ENCODE data around the gene MBP.

MBP gene

DNA sequence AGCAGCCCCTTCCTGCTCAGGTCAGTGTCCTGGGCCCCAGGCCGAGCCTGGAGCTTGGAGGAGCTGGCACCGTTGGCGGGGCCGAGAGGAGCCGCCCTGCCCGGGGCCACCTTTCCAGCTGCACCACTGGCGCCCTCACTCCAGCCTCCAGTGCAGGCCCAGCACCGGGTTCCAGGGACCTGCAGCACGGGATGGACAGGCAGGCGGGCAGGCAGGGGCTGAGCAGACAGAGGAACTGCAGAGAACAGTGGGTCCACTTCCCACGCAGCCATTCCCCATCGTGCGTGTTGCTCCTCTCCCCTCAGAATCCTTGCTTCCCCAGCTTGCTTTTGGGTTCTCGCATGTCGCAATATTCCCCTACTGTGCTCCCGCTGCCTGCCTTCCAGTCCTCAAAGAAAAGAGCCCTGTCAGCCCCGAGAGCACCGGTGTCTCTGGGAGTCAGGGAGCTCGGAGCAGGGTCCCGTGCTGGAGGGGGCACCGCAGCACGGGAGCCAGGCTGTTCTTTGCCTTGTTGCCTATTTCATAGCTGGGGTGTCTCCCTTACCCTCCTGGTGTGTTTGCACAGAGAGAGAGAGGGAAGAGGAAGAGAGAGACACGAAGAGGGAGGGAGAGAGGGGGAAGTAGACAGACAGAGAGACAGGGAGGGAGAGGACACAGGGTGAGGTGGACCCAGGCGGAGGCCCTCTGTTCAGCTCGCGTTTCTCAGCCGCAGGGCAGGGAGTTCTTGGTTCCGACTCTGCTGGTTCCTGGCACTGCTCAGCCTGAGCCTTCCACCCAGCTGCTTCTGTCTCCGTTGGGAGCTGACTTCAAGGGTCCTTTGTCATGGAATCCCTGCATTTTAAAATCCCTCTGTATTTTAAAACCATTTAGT is 126.0 kb downstream of the MBP start:
- H3K36me3 Mint-ChIP-seq, result no peaks in the 10 kb centered on the region
- no peak overlapping the region for H3K4me3 Mint-ChIP-seq
- no peak overlapping the region for H3K27ac Mint-ChIP-seq
- H3K27me3 Mint-ChIP-seq, result no peaks in the 10 kb centered on the region
- no peaks in the 10 kb centered on the region for H3K9me3 Mint-ChIP-seq
- peaks cover 20% of the 10 kb centered on the region for H3K4me1 Mint-ChIP-seq

DNA sequence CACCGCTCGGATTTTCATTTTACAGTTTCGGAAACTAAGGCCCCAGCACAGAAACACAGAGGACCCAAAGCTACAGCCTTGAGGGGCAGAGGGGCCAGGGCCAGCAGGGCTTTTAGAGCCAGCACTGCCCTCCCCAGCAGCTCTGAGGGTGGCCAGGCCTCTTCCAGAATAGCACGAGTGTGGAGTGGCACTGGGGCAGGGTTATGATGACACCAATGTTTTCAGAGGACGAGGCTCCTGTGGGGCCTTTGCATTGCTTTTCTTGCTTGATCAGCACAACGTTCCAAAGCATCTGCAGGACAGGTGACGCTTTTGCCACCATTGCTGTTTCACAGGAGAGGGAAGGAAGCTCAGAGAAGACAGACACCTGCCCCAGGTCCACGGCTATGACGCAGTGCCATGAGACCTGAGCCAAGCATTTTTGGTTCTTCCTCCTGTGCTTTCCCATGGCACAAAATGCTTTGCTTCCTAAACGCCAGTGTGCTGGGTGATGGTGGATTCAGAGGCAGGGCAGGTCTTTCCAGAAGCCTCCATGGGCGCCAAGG is 126.9 kb downstream of the MBP start:
- H3K9me3 Mint-ChIP-seq, result no peaks in the 10 kb centered on the region
- H3K4me1 Mint-ChIP-seq, result peaks cover 20% of the 10 kb centered on the region
- H3K4me3 Mint-ChIP-seq, result no peak overlapping the region
- H3K36me3 Mint-ChIP-seq, result no peaks in the 10 kb centered on the region
- no peak overlapping the region for H3K27ac Mint-ChIP-seq
- H3K27me3 Mint-ChIP-seq, result no peaks in the 10 kb centered on the region

DNA sequence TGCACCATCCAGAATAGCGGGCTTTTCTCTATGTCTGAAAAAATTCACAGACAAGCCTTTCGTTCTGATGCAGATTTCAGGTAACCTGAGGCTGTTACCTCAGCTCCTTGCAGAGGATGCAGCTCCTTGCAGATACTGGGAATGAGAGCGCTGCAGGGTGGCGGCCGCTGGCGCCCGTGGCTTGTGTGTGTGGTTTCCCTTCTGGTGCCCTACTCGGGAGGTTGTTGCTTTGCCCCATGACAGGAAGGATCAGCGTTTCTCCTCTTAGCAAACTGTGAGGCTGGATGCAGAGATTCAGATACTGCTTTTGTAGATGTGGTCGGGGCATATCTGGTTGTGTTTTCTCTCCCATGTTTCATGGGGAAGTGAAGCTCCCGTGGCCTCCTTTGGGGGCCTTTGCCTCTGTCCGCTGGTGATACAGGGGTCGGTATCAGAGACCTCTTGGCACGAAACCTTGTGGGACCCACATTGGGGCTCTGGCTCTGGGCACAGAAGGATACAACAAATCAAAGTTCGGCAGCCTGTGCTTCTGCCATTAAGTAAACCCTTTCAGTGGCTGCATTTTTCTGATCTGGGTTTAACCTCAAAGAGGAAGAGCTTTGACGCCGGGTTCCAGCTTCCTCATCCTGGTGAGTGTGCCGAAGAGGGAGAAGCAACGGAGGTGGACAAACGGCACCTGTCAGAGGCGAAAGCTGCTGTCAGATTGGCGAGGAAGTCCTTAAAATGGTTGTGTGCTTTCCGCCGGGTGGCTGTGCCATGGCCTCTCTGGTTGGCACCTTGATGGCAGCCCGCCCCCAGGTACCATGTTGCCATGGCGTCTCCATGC is 127.8 kb downstream of the MBP start:
- Mint-ChIP-seq H3K36me3 (no peaks in the 10 kb centered on the region), H3K27me3 (no peaks in the 10 kb centered on the region), H3K4me1 (peaks cover 25% of the 10 kb centered on the region), H3K9me3 (no peaks in the 10 kb centered on the region), H3K27ac (no peak overlapping the region), H3K4me3 (peak overlapping the region; percentile 47)

DNA sequence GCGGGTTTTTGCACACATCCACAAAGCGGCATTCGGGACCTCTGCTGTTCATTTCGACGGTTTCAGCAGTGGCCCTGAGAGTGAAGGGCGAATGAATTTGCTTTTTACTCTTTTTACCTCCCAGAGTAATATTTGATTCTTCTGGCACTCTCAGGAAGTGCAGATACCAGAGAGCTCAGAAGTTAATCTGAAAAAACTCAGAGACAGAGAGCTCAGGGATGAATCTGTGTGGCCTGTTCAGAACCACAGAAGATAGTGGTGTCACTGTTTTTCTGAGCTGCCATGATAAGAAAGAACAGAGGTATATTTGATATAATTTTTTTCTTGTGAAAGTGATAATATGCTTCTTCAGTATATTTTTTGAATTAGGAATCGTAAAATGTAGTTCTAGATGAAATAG is 129.3 kb downstream of the MBP start:
- Mint-ChIP-seq H3K27me3 (no peaks in the 10 kb centered on the region), H3K27ac (no peak overlapping the region), H3K4me3 (no peak overlapping the region), H3K9me3 (no peaks in the 10 kb centered on the region), H3K4me1 (peaks cover 25% of the 10 kb centered on the region), H3K36me3 (no peaks in the 10 kb centered on the region)

DNA sequence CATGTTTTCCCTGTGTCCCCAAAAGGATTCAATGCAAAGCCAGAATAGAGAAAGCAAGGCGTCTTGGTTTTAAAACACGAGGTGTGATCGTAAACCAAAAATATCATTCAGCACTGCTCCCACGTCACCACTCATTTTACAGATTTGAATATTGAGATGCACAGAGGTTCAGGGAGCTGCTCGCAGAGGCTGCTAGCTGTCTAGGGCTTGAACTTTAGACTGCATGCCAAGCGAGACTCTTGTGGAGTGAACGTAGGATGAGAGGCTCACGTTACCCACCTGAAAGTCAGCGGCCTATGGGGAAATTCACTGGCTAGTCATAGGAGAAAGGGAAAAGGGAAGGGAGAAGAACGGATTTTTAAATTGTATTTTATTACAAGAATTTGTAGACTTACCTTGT is 130.1 kb downstream of the MBP start:
- peak overlapping the region; percentile 70 for H3K27ac Mint-ChIP-seq
- H3K9me3 Mint-ChIP-seq, result no peaks in the 10 kb centered on the region
- no peaks in the 10 kb centered on the region for H3K27me3 Mint-ChIP-seq
- no peak overlapping the region for H3K4me3 Mint-ChIP-seq
- H3K36me3 Mint-ChIP-seq, result no peaks in the 10 kb centered on the region
- peaks cover 25% of the 10 kb centered on the region for H3K4me1 Mint-ChIP-seq

DNA sequence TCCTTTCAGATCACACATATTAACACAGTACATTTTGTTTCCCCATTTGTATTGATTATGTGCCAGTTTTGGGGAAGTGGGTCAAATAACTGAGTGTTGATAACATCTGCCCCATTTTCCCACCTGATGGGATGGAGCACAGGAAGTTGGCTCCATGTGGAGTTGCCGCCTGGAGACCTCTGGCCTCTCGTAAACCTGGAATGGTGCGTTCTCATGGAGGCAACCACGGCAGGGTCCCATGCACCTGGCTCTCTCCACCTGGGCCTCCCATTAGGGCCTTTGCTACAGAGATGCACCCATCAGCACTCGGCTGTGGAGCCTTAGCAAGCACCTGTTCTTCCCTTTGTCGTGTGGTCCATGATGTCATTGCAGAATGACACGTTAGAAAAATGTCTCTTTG is 130.6 kb downstream of the MBP start:
- no peak overlapping the region for H3K27ac Mint-ChIP-seq
- no peaks in the 10 kb centered on the region for H3K27me3 Mint-ChIP-seq
- H3K4me3 Mint-ChIP-seq, result no peak overlapping the region
- peaks cover 25% of the 10 kb centered on the region for H3K4me1 Mint-ChIP-seq
- H3K9me3 Mint-ChIP-seq, result no peaks in the 10 kb centered on the region
- H3K36me3 Mint-ChIP-seq, result no peaks in the 10 kb centered on the region

DNA sequence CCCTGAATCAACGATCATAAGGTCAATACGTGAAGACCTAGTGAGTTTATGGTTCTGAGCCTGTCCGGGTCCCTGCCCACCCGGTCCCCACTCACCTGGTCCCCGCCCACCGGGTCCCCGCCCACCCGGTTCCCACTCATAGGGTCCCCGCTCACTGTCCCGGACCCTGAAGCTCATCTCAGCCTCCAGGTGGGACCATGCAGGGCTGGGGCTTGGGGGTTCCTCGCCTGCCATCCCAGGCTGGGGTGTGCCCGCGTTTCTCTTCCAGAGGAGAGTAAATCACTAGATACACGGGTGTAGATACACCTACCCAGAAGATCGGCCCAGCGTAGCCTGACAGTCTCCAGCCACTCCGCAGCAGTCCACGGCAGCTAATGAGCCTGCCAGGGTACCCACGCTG is 131.5 kb downstream of the MBP start:
- Mint-ChIP-seq H3K4me3 (no peak overlapping the region), H3K9me3 (no peaks in the 10 kb centered on the region), H3K4me1 (peaks cover 25% of the 10 kb centered on the region), H3K27ac (no peak overlapping the region), H3K27me3 (no peaks in the 10 kb centered on the region), H3K36me3 (no peaks in the 10 kb centered on the region)

DNA sequence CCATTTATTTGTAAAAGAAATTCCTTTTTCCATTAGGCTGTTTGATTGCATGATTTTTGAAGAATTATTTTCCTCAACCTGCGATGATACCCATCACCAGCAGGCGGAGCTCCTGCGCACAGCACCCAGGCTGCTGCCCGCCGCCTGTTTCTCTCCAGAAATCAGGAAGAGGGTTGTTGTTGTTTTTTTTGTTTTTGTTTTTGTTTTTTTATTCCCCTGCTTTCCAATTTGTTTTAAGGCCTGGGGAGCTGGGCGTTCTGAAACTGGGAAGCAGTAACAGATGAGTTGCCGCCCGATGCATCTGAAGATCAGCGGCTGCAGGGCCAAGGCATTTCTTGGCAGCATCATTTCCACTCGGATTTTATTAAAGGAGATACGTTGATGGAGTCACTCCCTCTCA is 132.1 kb downstream of the MBP start:
- H3K4me1 Mint-ChIP-seq, result peaks cover 20% of the 10 kb centered on the region
- H3K27me3 Mint-ChIP-seq, result no peaks in the 10 kb centered on the region
- H3K9me3 Mint-ChIP-seq, result no peaks in the 10 kb centered on the region
- no peak overlapping the region for H3K4me3 Mint-ChIP-seq
- no peak overlapping the region for H3K27ac Mint-ChIP-seq
- H3K36me3 Mint-ChIP-seq, result no peaks in the 10 kb centered on the region

DNA sequence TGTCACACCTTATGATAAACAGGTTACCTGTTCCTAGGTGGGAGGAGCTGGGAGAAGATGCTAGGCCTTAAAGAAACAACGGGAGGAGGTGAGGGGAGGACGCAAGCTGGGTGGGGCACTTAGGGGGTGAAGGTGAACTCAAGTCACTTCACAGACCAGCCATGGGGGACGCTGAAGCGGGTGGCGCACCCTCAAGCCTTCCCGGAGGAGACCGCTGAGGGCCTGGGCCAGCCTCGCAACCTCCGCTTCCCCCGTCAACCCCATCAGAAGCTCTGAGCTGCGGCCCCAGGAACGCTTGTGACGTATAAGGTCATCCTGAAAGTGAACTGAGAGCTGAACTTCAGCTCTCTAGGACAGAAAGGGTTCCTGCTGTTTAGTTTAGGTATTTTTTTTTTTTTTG is 133.5 kb downstream of the MBP start:
- H3K4me3 Mint-ChIP-seq, result no peak overlapping the region
- no peaks in the 10 kb centered on the region for H3K9me3 Mint-ChIP-seq
- H3K27ac Mint-ChIP-seq, result peak overlapping the region; percentile 30
- H3K4me1 Mint-ChIP-seq, result peaks cover 6% of the 10 kb centered on the region
- H3K36me3 Mint-ChIP-seq, result no peaks in the 10 kb centered on the region
- no peaks in the 10 kb centered on the region for H3K27me3 Mint-ChIP-seq

DNA sequence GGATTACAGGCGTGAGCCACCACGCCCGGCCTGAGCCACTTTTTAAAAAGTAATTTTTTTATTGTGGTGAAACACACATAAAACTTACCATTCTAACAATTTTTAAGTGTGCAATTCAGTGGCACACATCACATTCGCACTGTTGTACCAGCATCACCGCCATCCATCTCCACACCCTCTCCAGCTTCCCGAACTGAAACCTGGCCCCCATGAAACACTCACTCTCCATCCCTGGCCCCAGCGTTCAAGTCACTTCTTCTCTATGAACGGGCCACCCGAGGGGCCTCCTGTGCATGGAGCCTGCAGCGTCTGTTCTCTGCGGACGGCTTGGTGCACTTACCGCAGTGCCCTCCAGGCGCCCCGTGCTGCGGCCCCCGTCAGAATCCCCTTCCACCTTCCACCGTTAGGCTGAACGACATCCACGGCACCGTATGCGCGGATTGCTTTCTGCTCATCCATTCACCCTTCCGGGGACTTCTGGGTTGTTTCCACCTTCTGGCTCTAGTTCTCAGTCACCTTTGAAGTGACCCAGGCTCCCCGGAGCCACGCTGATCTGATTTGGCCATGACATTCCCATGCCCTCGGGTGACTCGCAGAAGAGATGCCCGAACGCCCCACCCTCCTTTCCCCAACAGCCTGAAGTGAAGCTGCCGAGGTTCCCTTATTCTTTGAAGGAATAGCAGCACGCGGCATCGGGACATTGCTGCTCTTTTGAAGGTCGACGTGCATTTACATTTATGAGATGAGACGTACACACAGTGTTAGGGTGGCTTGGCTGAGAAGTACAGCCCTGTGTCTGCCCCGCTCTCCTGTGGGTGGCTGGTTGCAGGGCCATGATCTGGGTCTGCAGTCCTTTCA is 134.4 kb downstream of the MBP start:
- no peaks in the 10 kb centered on the region for H3K27me3 Mint-ChIP-seq
- no peaks in the 10 kb centered on the region for H3K9me3 Mint-ChIP-seq
- no peak overlapping the region for H3K27ac Mint-ChIP-seq
- H3K4me1 Mint-ChIP-seq, result peaks cover 6% of the 10 kb centered on the region
- H3K36me3 Mint-ChIP-seq, result no peaks in the 10 kb centered on the region
- H3K4me3 Mint-ChIP-seq, result no peak overlapping the region

DNA sequence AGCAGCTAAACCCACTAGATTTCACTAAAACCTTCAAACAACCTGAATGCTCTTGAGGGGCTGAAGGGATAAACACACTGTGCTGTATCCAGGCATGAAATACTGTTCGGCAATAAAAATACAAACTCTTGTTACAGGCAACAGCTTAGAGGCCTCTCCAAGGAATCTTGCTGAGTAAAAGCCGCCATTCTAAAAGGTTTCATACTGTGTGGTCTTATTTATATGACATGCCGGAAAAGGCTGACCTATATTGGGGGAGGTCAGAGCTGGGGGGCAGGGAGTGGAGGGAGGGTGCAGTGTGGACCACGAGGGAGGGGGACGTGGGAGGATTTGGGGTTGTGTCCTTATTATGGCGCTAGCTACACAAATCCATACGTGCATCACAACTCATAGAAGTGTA is 136.2 kb downstream of the MBP start:
- no peak overlapping the region for H3K4me3 Mint-ChIP-seq
- H3K36me3 Mint-ChIP-seq, result no peaks in the 10 kb centered on the region

DNA sequence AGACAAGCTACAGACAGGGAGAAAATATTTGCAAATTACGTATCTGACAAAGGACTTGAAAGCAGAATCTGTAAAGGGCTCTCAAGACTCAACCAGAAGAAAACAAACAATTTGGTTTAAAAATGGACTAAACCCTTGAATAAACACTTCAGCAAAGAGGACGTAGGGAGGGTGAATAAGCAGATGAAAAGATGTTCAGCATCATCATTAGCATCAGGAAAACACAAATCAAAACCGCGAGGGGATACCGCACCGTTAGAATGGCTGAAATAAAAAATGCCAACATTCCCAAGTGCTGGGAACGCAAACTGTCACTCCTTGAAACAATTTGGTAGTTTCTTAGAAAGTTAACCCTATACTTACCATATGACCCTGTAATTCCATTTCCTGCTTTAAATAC is 136.7 kb downstream of the MBP start:
- Mint-ChIP-seq H3K4me3 (no peak overlapping the region), H3K27ac (no peak overlapping the region), H3K36me3 (no peaks in the 10 kb centered on the region), H3K4me1 (peaks cover 6% of the 10 kb centered on the region), H3K9me3 (no peaks in the 10 kb centered on the region), H3K27me3 (no peaks in the 10 kb centered on the region)

More for the DNA sequence above, 136.2 kb downstream of the MBP start:
- Mint-ChIP-seq H3K27ac (no peak overlapping the region), H3K27me3 (no peaks in the 10 kb centered on the region), H3K4me1 (peaks cover 6% of the 10 kb centered on the region), H3K9me3 (no peaks in the 10 kb centered on the region)

DNA sequence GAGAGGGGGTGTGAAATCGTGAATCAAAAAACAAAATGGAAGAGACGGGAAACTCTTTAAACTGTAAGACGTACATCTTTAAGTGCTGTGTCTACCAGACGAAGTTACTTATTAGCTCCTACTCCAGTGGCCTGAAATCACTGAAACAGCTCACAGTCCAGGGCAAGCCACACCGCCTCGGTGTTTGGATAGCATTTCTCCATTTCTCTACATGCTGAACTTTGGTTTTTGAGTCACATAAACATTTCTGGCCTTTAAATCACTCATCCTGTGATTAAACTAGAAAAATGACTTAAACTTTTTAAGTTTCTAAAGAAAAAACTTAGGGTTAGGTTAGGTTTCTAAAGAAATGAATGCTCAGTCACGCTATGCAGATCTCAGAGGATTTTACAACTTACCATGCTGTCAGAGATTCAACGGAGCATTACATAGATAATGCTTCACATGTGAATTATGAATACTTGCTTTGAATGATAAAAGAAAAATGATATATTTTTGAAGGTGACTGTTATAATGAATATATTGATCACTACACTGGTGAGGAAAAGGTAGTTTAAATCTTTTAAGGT is 138.4 kb downstream of the MBP start:
- no peak overlapping the region for H3K27ac Mint-ChIP-seq
- H3K9me3 Mint-ChIP-seq, result no peaks in the 10 kb centered on the region
- H3K27me3 Mint-ChIP-seq, result no peaks in the 10 kb centered on the region
- no peaks in the 10 kb centered on the region for H3K36me3 Mint-ChIP-seq
- no peak overlapping the region for H3K4me3 Mint-ChIP-seq
- H3K4me1 Mint-ChIP-seq, result no peaks in the 10 kb centered on the region

DNA sequence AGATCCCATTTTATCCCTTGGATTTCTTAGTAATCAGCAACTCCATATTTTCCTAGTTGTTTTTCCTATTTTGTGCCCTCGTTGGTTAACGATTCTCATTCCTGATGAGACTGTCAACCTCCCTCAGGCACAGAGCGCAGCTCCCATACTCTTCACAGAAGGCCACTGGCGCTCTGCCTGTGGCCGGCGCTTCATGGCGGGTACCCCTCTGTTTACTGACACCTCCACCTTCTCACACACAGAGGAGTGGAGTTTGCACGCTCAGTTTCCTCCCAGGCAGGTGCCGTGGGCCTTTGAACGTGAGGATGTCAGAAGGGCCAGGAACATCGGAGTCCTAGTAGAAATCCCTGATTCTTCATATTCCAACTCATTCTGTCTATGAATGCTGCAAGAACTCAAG is 139.0 kb downstream of the MBP start:
- H3K27ac Mint-ChIP-seq, result no peak overlapping the region
- no peaks in the 10 kb centered on the region for H3K9me3 Mint-ChIP-seq
- no peaks in the 10 kb centered on the region for H3K27me3 Mint-ChIP-seq
- no peaks in the 10 kb centered on the region for H3K4me1 Mint-ChIP-seq
- no peaks in the 10 kb centered on the region for H3K36me3 Mint-ChIP-seq
- H3K4me3 Mint-ChIP-seq, result no peak overlapping the region

DNA sequence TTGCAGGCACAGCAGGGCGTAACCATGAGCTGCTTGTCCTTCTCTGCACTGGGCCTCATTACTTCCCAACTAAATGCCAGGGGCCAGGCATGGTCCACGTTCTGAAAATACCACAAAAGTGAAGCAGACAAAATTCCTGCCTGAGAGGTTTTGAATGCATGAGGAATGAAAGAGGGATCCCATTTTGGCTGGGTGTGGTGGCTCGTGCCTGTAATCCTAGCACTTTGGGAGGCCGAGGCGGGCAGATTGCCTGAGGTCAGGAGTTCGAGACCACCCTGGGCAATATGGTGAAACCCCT is 139.5 kb downstream of the MBP start:
- no peaks in the 10 kb centered on the region for H3K9me3 Mint-ChIP-seq
- H3K27ac Mint-ChIP-seq, result no peak overlapping the region
- no peaks in the 10 kb centered on the region for H3K27me3 Mint-ChIP-seq
- H3K4me3 Mint-ChIP-seq, result no peak overlapping the region
- no peaks in the 10 kb centered on the region for H3K36me3 Mint-ChIP-seq
- H3K4me1 Mint-ChIP-seq, result no peaks in the 10 kb centered on the region
